Tibial nerve (tissue), 4 donors: Measurements from ENCODE around the gene CUX1. TPM values are rescaled to one million over a fixed set of nuclear protein-coding genes. Genes with fewer than 3 reads are reported as not detected.
A peak's percentile ranks its signal among the peaks of the same experiment; 100 is the strongest.
"Not testable (repeated sequence)": the region's sequence is repeated elsewhere in the genome, so short reads cannot be mapped to it uniquely, and the experiment has no call there.

Source experiments
- DNase-seq, 2 donors: peaks; one replicate each; pipeline ENCODE4 v3.0.0-alpha.2; 2019; ENCODE audit warnings: low spot score in 2 of 2
- H3K27ac ChIP-seq, 4 donors: fragments of 200-600 bp; sonication (generic) in 3 of 4; one replicate each; pipeline ENCODE4 v1.5.1; 2017 to 2019; ENCODE audit warnings: mild to moderate bottlenecking in 1 of 4
- H3K27me3 ChIP-seq, 2 donors: fragments of 200-600 bp; sonication (generic) in 1 of 2; one replicate each; pipeline versions ENCODE4 v1.5.1 to v1.6.0; 2017 to 2019
- H3K36me3 ChIP-seq, 3 donors: fragments of 200-600 bp; sonication (generic); one replicate each; pipeline ENCODE4 v1.5.1; 2018 to 2019
- H3K4me1 ChIP-seq, 4 donors: fragments of 200-600 bp; sonication (generic) in 3 of 4; one replicate each; pipeline ENCODE4 v1.5.1; 2017 to 2019
- H3K4me3 ChIP-seq, 4 donors: fragments of 200-600 bp; sonication (generic) in 3 of 4; one replicate each; pipeline ENCODE4 v1.5.1; 2017 to 2019; ENCODE audit warnings: mild to moderate bottlenecking in 1 of 4, moderate library complexity in 1 of 4
- H3K9me3 ChIP-seq, 4 donors: fragments of 200-600 bp; sonication (generic) in 3 of 4; one replicate each; pipeline ENCODE4 v1.5.1; 2017 to 2019
- EP300 ChIP-seq, 2 donors: sonication (generic); formaldehyde crosslinking; IDR thresholded peaks; one replicate each; pipeline ENCODE4 v1.6.1; 2017; ENCODE audit warnings: antibody characterized with exemption in 2 of 2, mild to moderate bottlenecking in 1 of 2
- POLR2A ChIP-seq, 2 donors: fragments of 450-650 bp; IDR thresholded peaks; one replicate each; pipeline ENCODE4 v1.6.1; 2017; ENCODE audit warnings: antibody characterized with exemption in 2 of 2, mild to moderate bottlenecking in 2 of 2, moderate library complexity in 2 of 2
- WGBS, 2 donors: methylation state at CpG; one replicate each; pipeline ENCODE4 v1.1.5; 2018; 5-methylcytosine and 5-hydroxymethylcytosine counted together
- total RNA-seq, 4 donors: library from RNA; depleted of rRNA; stranded (reverse); fragments of >200 nt; gene quantifications; one replicate each; pipeline ENCODE4 v1.1.0, GENCODE V29; 2016
- TF ChIP-seq, protein P1 (sequence below), 5 experiments: fragments of 200-600 bp in 3 of 5; fragments of 450-650 bp in 2 of 5; sonication (generic) in 3 of 5; IDR thresholded peaks; one replicate each; pipeline ENCODE4 v1.5.1; 2016 to 2019; ENCODE audit warnings: antibody characterized with exemption in 5 of 5, mild to moderate bottlenecking in 3 of 5, moderate library complexity in 2 of 5

The CUX1 gene
- total RNA-seq, 4 donors from 2014 or later = 74.5 to 104 (median 84.3) TPM

DNA sequence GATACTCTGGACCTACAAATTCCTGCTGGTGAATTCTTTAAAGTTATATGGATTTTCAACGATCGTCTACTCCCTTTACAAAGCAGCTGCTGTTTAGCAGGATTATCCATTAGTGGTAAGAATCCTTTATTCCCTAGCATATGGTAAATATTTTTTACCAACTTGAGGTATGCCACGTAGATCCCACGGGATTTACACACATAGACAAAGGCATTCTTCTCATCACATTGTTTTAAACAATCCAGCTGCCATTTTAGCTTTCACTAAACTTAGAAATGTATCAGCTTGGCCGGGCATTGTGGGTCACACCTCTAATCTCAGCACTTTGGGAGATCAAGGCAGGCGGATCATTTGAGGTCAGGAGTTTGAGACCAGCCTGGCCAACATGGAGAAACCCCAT is 321.2 kb downstream of the CUX1 start:
- H3K27ac ChIP-seq = no peak overlapping the region
- no peaks in the 10 kb centered on the region for H3K27me3 ChIP-seq
- WGBS, 2 donors = 77 to 84% methylated on average over 6 of the region's 6 CpGs
- peaks cover 0 to 7% (median 1%) of the 10 kb centered on the region in 4 donors for H3K4me1 ChIP-seq
- H3K4me3 ChIP-seq = no peak overlapping the region
- no peak for DNase-seq
- TF ChIP-seq EP300 (IDR thresholded peaks at IDR 0.05) (no peak), POLR2A (IDR thresholded peaks at IDR 0.05) (no peak)
- TF ChIP-seq, protein P1, sequence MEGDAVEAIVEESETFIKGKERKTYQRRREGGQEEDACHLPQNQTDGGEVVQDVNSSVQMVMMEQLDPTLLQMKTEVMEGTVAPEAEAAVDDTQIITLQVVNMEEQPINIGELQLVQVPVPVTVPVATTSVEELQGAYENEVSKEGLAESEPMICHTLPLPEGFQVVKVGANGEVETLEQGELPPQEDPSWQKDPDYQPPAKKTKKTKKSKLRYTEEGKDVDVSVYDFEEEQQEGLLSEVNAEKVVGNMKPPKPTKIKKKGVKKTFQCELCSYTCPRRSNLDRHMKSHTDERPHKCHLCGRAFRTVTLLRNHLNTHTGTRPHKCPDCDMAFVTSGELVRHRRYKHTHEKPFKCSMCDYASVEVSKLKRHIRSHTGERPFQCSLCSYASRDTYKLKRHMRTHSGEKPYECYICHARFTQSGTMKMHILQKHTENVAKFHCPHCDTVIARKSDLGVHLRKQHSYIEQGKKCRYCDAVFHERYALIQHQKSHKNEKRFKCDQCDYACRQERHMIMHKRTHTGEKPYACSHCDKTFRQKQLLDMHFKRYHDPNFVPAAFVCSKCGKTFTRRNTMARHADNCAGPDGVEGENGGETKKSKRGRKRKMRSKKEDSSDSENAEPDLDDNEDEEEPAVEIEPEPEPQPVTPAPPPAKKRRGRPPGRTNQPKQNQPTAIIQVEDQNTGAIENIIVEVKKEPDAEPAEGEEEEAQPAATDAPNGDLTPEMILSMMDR (IDR thresholded peaks at IDR 0.05) = no peak
- no peaks in the 10 kb centered on the region for H3K9me3 ChIP-seq
- no peaks in the 10 kb centered on the region for H3K36me3 ChIP-seq

DNA sequence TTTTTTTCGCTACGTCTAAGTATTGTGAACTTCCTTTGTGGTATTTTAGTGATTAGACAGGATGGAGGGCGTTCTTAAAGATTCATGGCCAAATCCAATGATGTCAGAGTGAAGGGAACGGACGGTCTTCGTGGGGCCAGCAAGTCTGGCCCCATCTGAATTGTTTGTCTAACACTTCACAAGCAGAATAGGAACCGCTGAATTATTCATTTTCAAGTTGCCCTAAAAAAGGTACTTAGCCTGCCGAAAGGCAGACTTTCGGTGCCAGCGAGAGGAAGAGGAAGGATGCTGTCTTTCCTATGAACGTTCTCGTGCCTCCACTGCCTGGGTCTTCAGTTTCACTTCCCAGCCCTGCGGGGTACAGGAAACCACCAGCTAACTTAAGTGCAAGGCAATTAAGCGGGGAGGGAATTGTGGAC is 323.5 kb downstream of the CUX1 start:
- Histone ChIP-seq H3K4me3 (no peak overlapping the region), H3K9me3 (no peaks in the 10 kb centered on the region), H3K27ac (no peak overlapping the region), H3K27me3 (no peaks in the 10 kb centered on the region), H3K4me1 (no peaks in the 10 kb centered on the region), H3K36me3 (peaks cover 0 to 3% (median 0%) of the 10 kb centered on the region in 3 donors)
- no peak for DNase-seq
- WGBS, 2 donors = 86 to 89% methylated on average over 14 of the region's 14 CpGs
- TF ChIP-seq EP300 (IDR thresholded peaks at IDR 0.05) = peak in 1 of 2 donors; percentile 34
- TF ChIP-seq POLR2A (IDR thresholded peaks at IDR 0.05) = no peak

DNA sequence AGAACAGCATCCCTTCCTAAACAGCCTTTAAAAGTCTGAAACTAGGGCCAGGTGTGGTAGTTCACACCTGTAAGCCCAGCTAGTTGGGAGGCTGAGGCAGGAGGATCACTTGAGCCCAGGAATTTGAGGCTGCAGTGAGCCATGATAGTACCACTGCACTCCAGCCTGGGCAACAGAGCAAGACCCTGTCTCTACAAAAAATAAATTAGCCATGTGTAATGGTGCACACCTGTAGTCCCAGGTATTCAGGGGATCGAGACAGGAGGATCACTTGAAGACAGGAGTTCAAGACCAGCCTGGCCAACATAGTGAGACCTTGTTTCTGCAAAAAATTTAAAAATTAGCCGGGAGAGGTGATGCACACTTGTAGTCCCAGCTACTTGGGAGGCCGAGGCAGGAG is 325.0 kb downstream of the CUX1 start:
- H3K4me1 ChIP-seq, H3K36me3 ChIP-seq, H3K27me3 ChIP-seq, H3K9me3 ChIP-seq, DNase-seq, H3K27ac ChIP-seq, H3K4me3 ChIP-seq: not testable (repeated sequence)
- whole genome bisulfite sequencing, 2 donors = 96 to 98% methylated on average over 3 of the region's 3 CpGs

DNA sequence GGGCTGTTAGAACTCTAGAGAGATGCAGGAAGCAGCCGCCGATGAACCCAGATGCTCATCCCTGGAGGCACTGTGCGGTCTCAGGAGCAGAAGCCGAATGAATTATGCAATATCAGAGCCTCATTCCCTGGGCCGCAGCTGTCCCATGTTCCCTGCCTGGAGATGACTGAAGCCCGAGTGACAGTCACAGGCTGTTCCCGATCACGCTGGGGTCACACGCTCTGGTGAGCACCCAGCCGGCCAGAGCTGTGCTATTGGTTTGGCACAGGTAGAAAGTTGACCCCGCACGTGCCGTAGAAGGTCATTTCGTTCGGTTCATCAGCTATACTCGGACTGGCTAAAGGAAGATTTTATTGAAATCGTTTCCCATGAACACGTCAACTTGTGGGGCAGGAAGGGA is 328.7 kb downstream of the CUX1 start:
- H3K4me1 ChIP-seq = peaks cover 0 to 7% (median 0%) of the 10 kb centered on the region in 4 donors
- peaks cover 0 to 3% (median 0%) of the 10 kb centered on the region in 3 donors for H3K36me3 ChIP-seq
- no peak overlapping the region for H3K27ac ChIP-seq
- no peak for DNase-seq
- no peak overlapping the region for H3K4me3 ChIP-seq
- H3K27me3 ChIP-seq = no peaks in the 10 kb centered on the region
- WGBS, 2 donors = 94 to 97% methylated on average over 18 of the region's 18 CpGs
- no peaks in the 10 kb centered on the region for H3K9me3 ChIP-seq
- TF ChIP-seq POLR2A (IDR thresholded peaks at IDR 0.05) (no peak), EP300 (IDR thresholded peaks at IDR 0.05) (no peak)
- TF ChIP-seq, protein P1 (IDR thresholded peaks at IDR 0.05) = no peak

DNA sequence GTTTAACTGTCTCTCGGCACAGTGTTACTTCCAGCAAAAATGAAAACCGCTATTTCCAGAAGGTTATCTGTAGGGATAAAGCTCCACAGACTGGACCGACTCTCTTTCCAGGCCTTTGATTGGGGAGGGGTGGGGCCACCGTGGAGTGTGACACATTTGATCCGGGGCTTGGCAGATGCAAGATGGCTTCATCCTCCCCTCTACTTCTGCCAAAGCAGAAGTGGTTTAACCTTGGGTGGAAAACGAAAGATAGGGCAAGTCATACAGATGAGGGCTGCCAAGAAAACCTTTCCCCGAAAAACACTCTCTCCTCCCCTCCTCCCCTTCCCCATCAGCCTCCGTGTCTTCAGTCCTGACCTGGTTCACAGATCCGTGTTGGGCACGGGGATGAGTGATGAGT is 329.6 kb downstream of the CUX1 start:
- DNase-seq = peak in 1 of 2 donors; percentile 16
- Histone ChIP-seq H3K4me3 (no peak overlapping the region), H3K27me3 (no peaks in the 10 kb centered on the region), H3K27ac (peak overlapping the region in 1 of 4 donors; percentile 38), H3K4me1 (peaks cover 0 to 7% (median 0%) of the 10 kb centered on the region in 4 donors), H3K36me3 (peaks cover 0 to 3% (median 0%) of the 10 kb centered on the region in 3 donors), H3K9me3 (no peaks in the 10 kb centered on the region)
- no peak for TF ChIP-seq POLR2A (IDR thresholded peaks at IDR 0.05)
- TF ChIP-seq EP300 (IDR thresholded peaks at IDR 0.05) = no peak
- TF ChIP-seq, protein P1 (IDR thresholded peaks at IDR 0.05) = no peak
- 55 to 60% methylated on average over 10 of the region's 10 CpGs for WGBS, 2 donors

DNA sequence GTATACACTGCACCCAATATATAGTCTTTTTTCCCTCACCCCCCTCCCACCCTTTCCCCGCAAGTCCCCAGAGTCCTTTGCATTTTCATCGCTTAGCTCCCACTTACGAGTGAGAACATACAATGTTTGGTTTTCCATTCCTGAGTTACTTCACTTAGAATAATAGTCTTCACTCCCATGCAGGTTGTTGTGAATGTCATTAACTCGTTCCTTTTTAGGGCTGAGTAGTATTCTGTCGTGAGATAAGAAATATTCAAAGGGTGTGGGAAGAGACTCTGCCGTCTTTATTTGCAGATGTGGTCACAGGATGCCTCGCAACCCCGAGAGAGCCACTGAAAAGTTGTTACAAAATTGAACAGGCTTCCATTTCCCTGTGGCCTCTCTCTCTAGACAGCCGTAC is 331.4 kb downstream of the CUX1 start:
- H3K36me3 ChIP-seq = peaks cover 0 to 11% (median 0%) of the 10 kb centered on the region in 3 donors
- WGBS, 2 donors = 96 to 98% methylated on average over 9 of the region's 9 CpGs
- peaks cover 0 to 7% (median 0%) of the 10 kb centered on the region in 4 donors for H3K4me1 ChIP-seq
- H3K4me3 ChIP-seq = no peak overlapping the region
- H3K9me3 ChIP-seq = no peaks in the 10 kb centered on the region
- H3K27me3 ChIP-seq = no peaks in the 10 kb centered on the region
- no peak overlapping the region for H3K27ac ChIP-seq
- TF ChIP-seq, protein P1 (IDR thresholded peaks at IDR 0.05) = no peak
- DNase-seq = no peak
